Measurements from ENCODE around the gene UBTF. TPM values are rescaled to one million over a fixed set of nuclear protein-coding genes. Genes with fewer than 3 reads are reported as not detected.

Gene UBTF
- polyA plus RNA-seq, 3 donors: 6.0 to 13.1 (median 12.5) TPM

DNA sequence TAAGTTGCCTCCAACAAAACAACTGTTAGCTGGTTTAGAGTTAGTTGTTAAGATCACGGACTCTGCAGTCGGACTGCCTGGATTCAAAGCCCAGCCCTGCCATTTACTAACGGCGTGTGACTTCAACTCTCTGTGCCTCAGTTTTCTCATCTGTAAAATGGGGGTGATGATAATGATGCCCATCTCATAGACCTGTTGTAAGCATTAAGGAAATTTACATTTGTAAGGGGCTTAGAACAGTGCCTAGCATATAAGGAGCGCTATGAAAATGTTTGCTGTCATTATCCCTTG lies 47.6 kb upstream of the UBTF start:
- no peak overlapping the region for H3K27ac Mint-ChIP-seq
- H3K36me3 Mint-ChIP-seq: no peaks in the 10 kb centered on the region
- DNase-seq: no peak

GRCh38 chr17:44266402-44267164 lies 47.1 kb upstream of the UBTF start:
- no peak overlapping the region for H3K9ac ChIP-seq (ENCODE audit: insufficient read depth, low read length, poor library complexity, severe bottlenecking)
- no peaks in the 10 kb centered on the region for H3K9me3 ChIP-seq (replicated peaks in 1 of 2; ENCODE audit: control insufficient read depth in 1 of 2, insufficient read depth in 1 of 2, low read length in 2 of 2)
- H3K36me3 Mint-ChIP-seq: no peaks in the 10 kb centered on the region
- no peaks in the 10 kb centered on the region for H3K27me3 ChIP-seq (ENCODE audit: control insufficient read depth in 2 of 2, insufficient read depth in 2 of 2, low read length in 2 of 2)
- no peak overlapping the region for H3K27ac ChIP-seq (ENCODE audit: low read depth in 1 of 2, low read length in 2 of 2)
- WGBS (ENCODE audit: insufficient coverage): 93% methylated on average over 7 of the region's 9 CpGs
- no peaks in the 10 kb centered on the region for H3K36me3 ChIP-seq (replicated peaks in 1 of 2; ENCODE audit: control insufficient read depth in 1 of 2, insufficient read depth in 2 of 2, low read length in 2 of 2)
- H3K4me1 Mint-ChIP-seq: no peaks in the 10 kb centered on the region
- no peak overlapping the region for H3K4me3 Mint-ChIP-seq
- H3K4me2 ChIP-seq (replicated peaks; ENCODE audit: extremely low read depth, low read length, poor library complexity, severe bottlenecking): no peak overlapping the region
- no peaks in the 10 kb centered on the region for H3K4me1 ChIP-seq (ENCODE audit: control insufficient read depth in 1 of 2, insufficient read depth in 2 of 2, low read length in 2 of 2)
- no peak for TF ChIP-seq CTCF (IDR thresholded peaks at IDR 0.05)
- no peak for DNase-seq
- peak overlapping the region; percentile 3 for H2AFZ ChIP-seq (ENCODE audit: insufficient read depth, low read depth, low read length, poor library complexity, severe bottlenecking)
- no peaks in the 10 kb centered on the region for H3K79me2 ChIP-seq (ENCODE audit: insufficient read depth, low read length)
- no peaks in the 10 kb centered on the region for H3K9me3 Mint-ChIP-seq
- no peak overlapping the region for H3K4me3 ChIP-seq (replicated peaks in 1 of 3; ENCODE audit: low read depth in 2 of 3, low read length in 3 of 3)
- H4K20me1 ChIP-seq (ENCODE audit: insufficient read depth, low read length): no peaks in the 10 kb centered on the region
- H3K27me3 Mint-ChIP-seq (ENCODE audit: low read depth in 3 of 3): peaks cover 6 to 12% (median 9%) of the 10 kb centered on the region in 3 donors
- intact Hi-C loops (cut with micrococcal nuclease): no loop called here
- H3K27ac Mint-ChIP-seq: no peak overlapping the region

More for the DNA sequence above, 47.6 kb upstream of the UBTF start:
- Histone ChIP-seq H3K27ac (ENCODE audit: low read depth in 1 of 2, low read length in 2 of 2) (no peak overlapping the region), H3K9ac (ENCODE audit: insufficient read depth, low read length, poor library complexity, severe bottlenecking) (no peak overlapping the region), H3K27me3 (ENCODE audit: control insufficient read depth in 2 of 2, insufficient read depth in 2 of 2, low read length in 2 of 2) (no peaks in the 10 kb centered on the region), H3K4me2 (replicated peaks; ENCODE audit: extremely low read depth, low read length, poor library complexity, severe bottlenecking) (no peak overlapping the region), H3K9me3 (replicated peaks in 1 of 2; ENCODE audit: control insufficient read depth in 1 of 2, insufficient read depth in 1 of 2, low read length in 2 of 2) (no peaks in the 10 kb centered on the region), H3K4me3 (replicated peaks in 1 of 3; ENCODE audit: low read depth in 2 of 3, low read length in 3 of 3) (no peak overlapping the region), H3K4me1 (ENCODE audit: control insufficient read depth in 1 of 2, insufficient read depth in 2 of 2, low read length in 2 of 2) (no peaks in the 10 kb centered on the region), H3K36me3 (replicated peaks in 1 of 2; ENCODE audit: control insufficient read depth in 1 of 2, insufficient read depth in 2 of 2, low read length in 2 of 2) (no peaks in the 10 kb centered on the region), H4K20me1 (ENCODE audit: insufficient read depth, low read length) (no peaks in the 10 kb centered on the region), H3K79me2 (ENCODE audit: insufficient read depth, low read length) (no peaks in the 10 kb centered on the region), H2AFZ (ENCODE audit: insufficient read depth, low read depth, low read length, poor library complexity, severe bottlenecking) (no peak overlapping the region)
- H3K4me3 Mint-ChIP-seq: no peak overlapping the region
- 100% methylated on average over 4 of the region's 5 CpGs for WGBS (ENCODE audit: insufficient coverage)
- TF ChIP-seq CTCF (IDR thresholded peaks at IDR 0.05): no peak
- H3K27me3 Mint-ChIP-seq (ENCODE audit: low read depth in 3 of 3): peaks cover 6 to 12% (median 11%) of the 10 kb centered on the region in 3 donors
- no peaks in the 10 kb centered on the region for H3K9me3 Mint-ChIP-seq
- peaks cover 3% of the 10 kb centered on the region for H3K4me1 Mint-ChIP-seq
- intact Hi-C loops (cut with micrococcal nuclease): no loop called here
